Mammary epithelial cell (primary cell): Measurements from ENCODE around the gene KMT5C.

ENCODE experiments used
- CTCF ChIP-seq, 2 donors: IDR thresholded peaks in 1 of 2; conservative IDR thresholded peaks in 1 of 2; 2 replicates each; pipeline ENCODE4 v1.5.1; 2011 to 2012; ENCODE audit warnings: inconsistent platforms in 2 of 2, low read length in 2 of 2, mild to moderate bottlenecking in 2 of 2, control low read depth in 1 of 2, low read depth in 1 of 2; ENCODE audit not compliant: insufficient read depth in 1 of 2; ENCODE audit errors: extremely low read depth in 1 of 2
- EZH2 ChIP-seq: IDR thresholded peaks from 2 replicates; pipeline ENCODE4 v1.6.1; 2012; ENCODE audit warnings: low read length, inconsistent platforms, borderline replicate concordance

- TF ChIP-seq CTCF (conservative IDR thresholded peaks at IDR 0.05 in 1 of 2, IDR thresholded peaks at IDR 0.05 in 1 of 2; ENCODE audit: extremely low read depth in 1 of 2, insufficient read depth in 1 of 2, low read depth in 1 of 2, low read length in 2 of 2), result no peak
- no peak for TF ChIP-seq EZH2
Measured at GRCh38 chr19:55379174-55379573, 39.5 kb downstream of the KMT5C start.
